HG02588 (cell line): ENCODE results near the gene USH2A.
A peak's percentile ranks its signal among the peaks of the same experiment; 100 is the strongest.
"Not testable (repeated sequence)": the region's sequence is repeated elsewhere in the genome, so short reads cannot be mapped to it uniquely, and the experiment has no call there.

Experiments
- ATAC-seq: cut with Tn5 transposase; IDR thresholded peaks from one replicate; pipeline ENCODE4 v1.9.1; 2021; ENCODE audit warnings: mild to moderate bottlenecking, moderate library complexity; ENCODE audit not compliant: unreplicated experiment

The USH2A gene

GRCh38 chr1:216057063-216057462, 366.2 kb downstream of the USH2A start:
- ATAC-seq, result no peak

GRCh38 chr1:216055004-216055403, 368.2 kb downstream of the USH2A start:
- ATAC-seq, result no peak

GRCh38 chr1:216054600-216054999, 368.6 kb downstream of the USH2A start:
- ATAC-seq, result no peak

- no peak for ATAC-seq
Observed at GRCh38 chr1:216051071-216051470, 372.2 kb downstream of the USH2A start.

- no peak for ATAC-seq
Observed at GRCh38 chr1:216049741-216050430, 373.4 kb downstream of the USH2A start.

- no peak for ATAC-seq
Observed at GRCh38 chr1:216047811-216048572, 375.3 kb downstream of the USH2A start.

- no peak for ATAC-seq
Observed at GRCh38 chr1:216046336-216046735, 376.9 kb downstream of the USH2A start.

- no peak for ATAC-seq
Observed at GRCh38 chr1:216045400-216045799, 377.8 kb downstream of the USH2A start.

GRCh38 chr1:216044538-216044937, 378.7 kb downstream of the USH2A start:
- no peak for ATAC-seq

GRCh38 chr1:216034506-216034905, 388.7 kb downstream of the USH2A start:
- ATAC-seq, result no peak

- no peak for ATAC-seq
Observed at GRCh38 chr1:216032961-216033614, 390.2 kb downstream of the USH2A start.

- no peak for ATAC-seq
Observed at GRCh38 chr1:216032284-216032683, 391.0 kb downstream of the USH2A start.

GRCh38 chr1:216028631-216029030, 394.6 kb downstream of the USH2A start:
- ATAC-seq, result no peak

- ATAC-seq, result no peak
Observed at GRCh38 chr1:216024546-216024945, 398.7 kb downstream of the USH2A start.

GRCh38 chr1:216020743-216021345, 402.4 kb downstream of the USH2A start:
- ATAC-seq, result no peak

GRCh38 chr1:216015116-216015515, 408.1 kb downstream of the USH2A start:
- ATAC-seq, result no peak

GRCh38 chr1:216014086-216014485, 409.2 kb downstream of the USH2A start:
- ATAC-seq, result no peak

GRCh38 chr1:216009456-216009855, 413.8 kb downstream of the USH2A start:
- ATAC-seq, result not testable (repeated sequence)

GRCh38 chr1:216005916-216006315, 417.3 kb downstream of the USH2A start:
- ATAC-seq, result peak; percentile 98

- ATAC-seq, result no peak
Observed at GRCh38 chr1:215992620-215993019, 430.6 kb downstream of the USH2A start.

GRCh38 chr1:215987092-215987875, 436.0 kb downstream of the USH2A start:
- ATAC-seq, result no peak
